Neural cell (in vitro differentiated cells): Measurements from ENCODE around the gene ZNF580. TPM values are rescaled to one million over a fixed set of nuclear protein-coding genes. Genes with fewer than 3 reads are reported as not detected.

Experiments
- H2AFZ ChIP-seq: fragments of 200-600, 300-800 bp; sonication (generic), shearing (Covaris generic); 2 replicates; pipeline ENCODE4 v1.6.0; 2014; ENCODE audit warnings: low read depth, mild to moderate bottlenecking, antibody characterized with exemption, low read length, moderate library complexity
- H3F3A ChIP-seq: fragments of 200-600 bp; shearing (Covaris generic); 2 replicates; pipeline ENCODE4 v1.6.1; 2016; ENCODE audit warnings: mild to moderate bottlenecking, moderate library complexity, mixed read lengths, antibody characterized with exemption, low read length; ENCODE audit not compliant: insufficient read depth, poor library complexity, severe bottlenecking
- H3K27ac ChIP-seq: fragments of 200-600, 300-800 bp; sonication (generic), shearing (Covaris generic); 2 replicates; pipeline ENCODE4 v1.5.1; 2014; ENCODE audit warnings: mild to moderate bottlenecking, low read length, moderate library complexity
- H3K27me3 ChIP-seq: fragments of 300-800, 200-600 bp; sonication (generic), shearing (Covaris generic); 2 replicates; pipeline ENCODE4 v1.6.0; 2014; ENCODE audit warnings: mild to moderate bottlenecking, low read depth, low read length, moderate library complexity; ENCODE audit not compliant: insufficient read depth
- H3K36me3 ChIP-seq: fragments of 300-800, 200-600 bp; sonication (generic), shearing (Covaris generic); 2 replicates; pipeline ENCODE4 v1.5.1; 2014; ENCODE audit warnings: mild to moderate bottlenecking, antibody characterized with exemption, low read length, moderate library complexity; ENCODE audit not compliant: insufficient read depth
- H3K4me2 ChIP-seq: fragments of 300-800, 200-600 bp; sonication (generic), shearing (Covaris generic); 2 replicates; pipeline ENCODE4 v1.6.0; 2014; ENCODE audit warnings: mild to moderate bottlenecking, low read length
- H3K4me3 ChIP-seq: fragments of 300-800, 200-600 bp; sonication (generic), shearing (Covaris generic); 2 replicates; pipeline ENCODE4 v1.5.1; 2014; ENCODE audit warnings: mild to moderate bottlenecking, low read length, moderate library complexity
- H3K79me2 ChIP-seq: fragments of 200-600 bp; shearing (Covaris generic); replicated peaks from 2 replicates; pipeline ENCODE4 v1.6.0; 2014; ENCODE audit warnings: mild to moderate bottlenecking, low read length, moderate library complexity; ENCODE audit not compliant: insufficient read depth
- H3K9ac ChIP-seq: fragments of 300-800, 200-600 bp; sonication (generic), shearing (Covaris generic); 2 replicates; pipeline ENCODE4 v1.6.1; 2016; ENCODE audit warnings: mild to moderate bottlenecking, low read length, mixed read lengths
- H3K9me2 ChIP-seq: fragments of 200-600 bp; shearing (Covaris generic); 2 replicates; pipeline ENCODE4 v1.6.1; 2016; ENCODE audit warnings: mild to moderate bottlenecking, low read length, mixed read lengths; ENCODE audit not compliant: insufficient read depth
- H3K9me3 ChIP-seq: fragments of 200-600, 300-800 bp; sonication (generic), shearing (Covaris generic); 2 replicates; pipeline ENCODE4 v1.6.1; 2016; ENCODE audit warnings: mild to moderate bottlenecking, mixed run types, low read length, moderate library complexity, mixed read lengths
- H4K20me1 ChIP-seq: fragments of 200-600 bp; shearing (Covaris generic); 2 replicates; pipeline ENCODE4 v1.6.1; 2016; ENCODE audit warnings: mild to moderate bottlenecking, mixed run types; ENCODE audit not compliant: insufficient read depth
- CTCF ChIP-seq: fragments of 450-650 bp; IDR thresholded peaks from 2 replicates; pipeline ENCODE4 v1.5.1; 2014; ENCODE audit warnings: antibody characterized with exemption, mild to moderate bottlenecking, moderate library complexity; ENCODE audit not compliant: poor library complexity, severe bottlenecking
- EP300 ChIP-seq: fragments of 450-650 bp; conservative IDR thresholded peaks from 2 replicates; pipeline ENCODE4 v1.6.1; 2014; ENCODE audit warnings: antibody characterized with exemption, mild to moderate bottlenecking, moderate library complexity; ENCODE audit not compliant: poor library complexity, severe bottlenecking
- EZH2 ChIP-seq: fragments of 200-600, 300-800 bp; shearing (Covaris generic), sonication (generic); IDR thresholded peaks from 2 replicates; pipeline ENCODE4 v1.6.1; 2014; ENCODE audit warnings: antibody characterized with exemption, low read length, borderline replicate concordance, mild to moderate bottlenecking; ENCODE audit not compliant: insufficient read depth, poor library complexity, severe bottlenecking
- MXI1 ChIP-seq: fragments of 450-650 bp; conservative IDR thresholded peaks from 2 replicates; pipeline ENCODE4 v1.6.1; 2014; ENCODE audit warnings: antibody characterized with exemption, mild to moderate bottlenecking; ENCODE audit not compliant: poor library complexity, severe bottlenecking
- POLR2AphosphoS5 ChIP-seq: IDR thresholded peaks from 2 replicates; pipeline ENCODE4 v1.6.1; 2012
- RAD21 ChIP-seq: fragments of 450-650 bp; conservative IDR thresholded peaks from 2 replicates; pipeline ENCODE4 v1.6.1; 2014; ENCODE audit warnings: antibody characterized with exemption, mild to moderate bottlenecking, moderate library complexity
- REST ChIP-seq: IDR thresholded peaks from 2 replicates; pipeline ENCODE4 v1.6.1; 2012; ENCODE audit warnings: borderline replicate concordance
- SMC3 ChIP-seq: fragments of 450-650 bp; conservative IDR thresholded peaks from 2 replicates; pipeline ENCODE4 v1.6.1; 2014; ENCODE audit warnings: antibody characterized with exemption, mild to moderate bottlenecking, moderate library complexity; ENCODE audit not compliant: poor library complexity
- TAF1 ChIP-seq: IDR thresholded peaks from 2 replicates; pipeline ENCODE4 v1.6.1; 2012; ENCODE audit warnings: low read depth
- polyA plus RNA-seq: library from polyadenylated mRNA; depleted of rRNA; stranded (reverse); fragments of >200 nt; gene quantifications from 2 replicates; pipeline ENCODE4 v1.2.3, GENCODE V29; 2014

Gene ZNF580
- polyA plus RNA-seq, 1 donor from 2014 or later, result 11.7 TPM

GRCh38 chr19:55621673-55622231, 19.1 kb upstream of the ZNF580 start:
- Histone ChIP-seq H3K27me3 (no peaks in the 10 kb centered on the region), H3F3A (no peaks in the 10 kb centered on the region), H3K9me2 (no peaks in the 10 kb centered on the region), H2AFZ (no peak overlapping the region), H3K36me3 (no peaks in the 10 kb centered on the region), H3K27ac (no peak overlapping the region), H4K20me1 (no peaks in the 10 kb centered on the region), H3K79me2 (peaks cover 8% of the 10 kb centered on the region), H3K4me3 (no peak overlapping the region), H3K9me3 (no peaks in the 10 kb centered on the region), H3K4me2 (no peak overlapping the region), H3K9ac (no peak overlapping the region)
- TF ChIP-seq MXI1, result no peak
- no peak for TF ChIP-seq CTCF
- TF ChIP-seq EP300, result no peak
- no peak for TF ChIP-seq SMC3
- no peak for TF ChIP-seq EZH2
- no peak for TF ChIP-seq RAD21
- no peak for TF ChIP-seq POLR2AphosphoS5
- TF ChIP-seq REST, result no peak
- no peak for TF ChIP-seq TAF1

GRCh38 chr19:55622242-55622969, 18.4 kb upstream of the ZNF580 start:
- H3K4me2 ChIP-seq, result no peak overlapping the region
- H3K27me3 ChIP-seq, result no peaks in the 10 kb centered on the region
- no peaks in the 10 kb centered on the region for H3K9me2 ChIP-seq
- no peak overlapping the region for H3K27ac ChIP-seq
- H3K9me3 ChIP-seq, result no peaks in the 10 kb centered on the region
- H3K36me3 ChIP-seq, result no peaks in the 10 kb centered on the region
- no peak overlapping the region for H3K4me3 ChIP-seq
- no peak for TF ChIP-seq POLR2AphosphoS5
- TF ChIP-seq REST, result no peak
- no peak for TF ChIP-seq CTCF
- TF ChIP-seq SMC3, result no peak
- no peaks in the 10 kb centered on the region for H4K20me1 ChIP-seq
- peaks cover 8% of the 10 kb centered on the region for H3K79me2 ChIP-seq
- H2AFZ ChIP-seq, result no peak overlapping the region
- H3K9ac ChIP-seq, result no peak overlapping the region
- H3F3A ChIP-seq, result no peaks in the 10 kb centered on the region
